Measurements from ENCODE around the gene RPN2.
A peak's percentile ranks its signal among the peaks of the same experiment; 100 is the strongest.

Gene RPN2

GRCh38 chr20:37282556-37282955 lies 103.4 kb downstream of the RPN2 start:
- DNase-seq (ENCODE audit: low read depth), result no peak
- no peak overlapping the region for H3K4me3 ChIP-seq (ENCODE audit: low read depth, low read length)

GRCh38 chr20:37283530-37284195 lies 104.5 kb downstream of the RPN2 start:
- no peak for DNase-seq (ENCODE audit: low read depth)
- H3K4me3 ChIP-seq (ENCODE audit: low read depth, low read length), result no peak overlapping the region

- DNase-seq (ENCODE audit: low read depth), result no peak
- H3K4me3 ChIP-seq (ENCODE audit: low read depth, low read length), result no peak overlapping the region
Measured at GRCh38 chr20:37284691-37285161, 105.6 kb downstream of the RPN2 start.

GRCh38 chr20:37285664-37286374 lies 106.7 kb downstream of the RPN2 start:
- no peak overlapping the region for H3K4me3 ChIP-seq (ENCODE audit: low read depth, low read length)
- no peak for DNase-seq (ENCODE audit: low read depth)

GRCh38 chr20:37288091-37288490 lies 109.0 kb downstream of the RPN2 start:
- H3K4me3 ChIP-seq (ENCODE audit: low read depth, low read length), result no peak overlapping the region
- DNase-seq (ENCODE audit: low read depth), result no peak

- H3K4me3 ChIP-seq (ENCODE audit: low read depth, low read length), result peak overlapping the region; percentile 82
- no peak for DNase-seq (ENCODE audit: low read depth)
Measured at GRCh38 chr20:37290158-37290810, 111.2 kb downstream of the RPN2 start.
